H1 (cell line): Measurements from ENCODE around the gene CANT1. TPM values are rescaled to one million over a fixed set of nuclear protein-coding genes. Genes with fewer than 3 reads are reported as not detected.

Experiments used
- CTCF ChIA-PET: fragments of 300-600 bp; sonication (Branson Sonifier 250); formaldehyde crosslinking; loops from one replicate; lab custom pipeline; 2021; ENCODE audit not compliant: partially characterized antibody; lab: Charles Lee
- POLR2A ChIA-PET: fragments of 300-600 bp; sonication (Branson Sonifier 250); formaldehyde crosslinking; loops from one replicate; lab custom pipeline; 2021; ENCODE audit warnings: inconsistent platforms; ENCODE audit not compliant: partially characterized antibody; lab: Charles Lee
- DNase-seq, 2 experiments: peaks; one replicate each; pipeline versions ENCODE4 v3.0.0 to v3.0.0-alpha.2; 2010 to 2022; ENCODE audit warnings: low spot score in 2 of 2, low read depth in 1 of 2, mixed read lengths in 1 of 2
- FAIRE-seq: peaks from 2 replicates; lab custom pipeline; 2011; peaks lifted over from hg19 to GRCh38; lab: Jason Lieb, UNC
- H2AFZ ChIP-seq: 2 replicates; pipeline ENCODE4 v1.8.1; 2012; ENCODE audit warnings: low read length, inconsistent platforms
- H2AK5ac ChIP-seq: 2 replicates; pipeline ENCODE4 v1.6.1; 2013; ENCODE audit warnings: low read depth, low read length
- H2BK120ac ChIP-seq: replicated peaks from 2 replicates; pipeline ENCODE3; 2013; ENCODE audit warnings: low read depth, low read length, inconsistent platforms
- H2BK12ac ChIP-seq: 2 replicates; pipeline ENCODE4 v1.6.1; 2013; ENCODE audit warnings: low read depth, low read length
- H2BK15ac ChIP-seq: 2 replicates; pipeline ENCODE4 v1.6.1; 2013; ENCODE audit warnings: low read length
- H2BK20ac ChIP-seq: 2 replicates; pipeline ENCODE4 v1.6.1; 2013; ENCODE audit warnings: low read length
- H2BK5ac ChIP-seq: 2 replicates; pipeline ENCODE4 v1.6.1; 2013; ENCODE audit warnings: low read depth, low read length
- H3K14ac ChIP-seq: 2 replicates; pipeline ENCODE4 v1.6.1; 2013; ENCODE audit warnings: inconsistent platforms; ENCODE audit not compliant: insufficient read length
- H3K18ac ChIP-seq: 2 replicates; pipeline ENCODE4 v1.6.1; 2013; ENCODE audit warnings: low read length; ENCODE audit errors: extremely low read depth
- H3K23ac ChIP-seq: 2 replicates; pipeline ENCODE4 v1.6.1; 2013; ENCODE audit warnings: inconsistent platforms; ENCODE audit not compliant: insufficient read length
- H3K23me2 ChIP-seq: 2 replicates; pipeline ENCODE4 v1.6.1; 2013; ENCODE audit warnings: low read depth, low read length
- H3K27ac ChIP-seq: 2 replicates; pipeline ENCODE4 v1.6.1; 2011; ENCODE audit warnings: low read depth, low read length, inconsistent platforms
- H3K27me3 ChIP-seq, 4 experiments: replicated peaks in 1 of 4; 1 replicate in 1 of 4; 2 replicates in 3 of 4; pipeline versions ENCODE4 v1.6.1 to v1.8.1; 2011 to 2013; ENCODE audit warnings: low read length in 3 of 4, mild to moderate bottlenecking in 3 of 4, inconsistent platforms in 2 of 4, mixed read lengths in 2 of 4, moderate library complexity in 1 of 4; ENCODE audit not compliant: control insufficient read depth in 3 of 4, insufficient read depth in 3 of 4; ENCODE audit errors: extremely low read depth in 1 of 4
- H3K36me3 ChIP-seq, 4 experiments: 2 replicates each; pipeline versions ENCODE4 v1.6.1 to v1.8.1; 2011 to 2013; ENCODE audit warnings: mild to moderate bottlenecking in 4 of 4, low read length in 3 of 4, moderate library complexity in 2 of 4, control low read depth in 1 of 4, inconsistent platforms in 1 of 4; ENCODE audit not compliant: insufficient read depth in 4 of 4, control insufficient read depth in 2 of 4
- H3K4ac ChIP-seq: replicated peaks from 2 replicates; pipeline ENCODE3; 2013; ENCODE audit warnings: low read length, low read depth, mixed read lengths, inconsistent platforms; ENCODE audit not compliant: insufficient read length
- H3K4me1 ChIP-seq, 4 experiments: replicated peaks in 1 of 4; 1 replicate in 1 of 4; 2 replicates in 3 of 4; pipeline versions ENCODE4 v1.6.1 to v1.8.1; 2011 to 2013; ENCODE audit warnings: low read length in 3 of 4, inconsistent platforms in 2 of 4, mixed read lengths in 1 of 4; ENCODE audit not compliant: insufficient read depth in 4 of 4, control insufficient read depth in 3 of 4
- H3K4me2 ChIP-seq, 2 experiments: 2 replicates each; pipeline versions ENCODE4 v1.6.1 to v1.8.1; 2011 to 2013; ENCODE audit warnings: low read depth in 2 of 2, low read length in 2 of 2, control low read depth in 1 of 2, inconsistent platforms in 1 of 2, mild to moderate bottlenecking in 1 of 2; ENCODE audit not compliant: insufficient read depth in 1 of 2
- H3K4me3 ChIP-seq, 4 experiments: fragments of 200-600, 300-600 bp in 1 of 4; sonication (generic), shearing (Covaris generic), sonication (Bioruptor Twin) in 1 of 4; 2 replicates each; pipeline versions ENCODE4 v1.5.1 to v1.8.1; 2011 to 2016; ENCODE audit warnings: low read length in 4 of 4, low read depth in 3 of 4, control low read depth in 2 of 4, inconsistent platforms in 2 of 4, mild to moderate bottlenecking in 2 of 4, mixed read lengths in 1 of 4, moderate library complexity in 1 of 4; ENCODE audit not compliant: insufficient read depth in 2 of 4; ENCODE audit errors: extremely low read depth in 1 of 4
- H3K56ac ChIP-seq: replicated peaks from 2 replicates; pipeline ENCODE3; 2013; ENCODE audit warnings: low read depth, mild to moderate bottlenecking, mixed read lengths, low read length, inconsistent platforms; ENCODE audit not compliant: insufficient read length
- H3K79me1 ChIP-seq: 2 replicates; pipeline ENCODE4 v1.6.1; 2013; ENCODE audit warnings: low read depth, low read length, control low read depth
- H3K79me2 ChIP-seq, 2 experiments: 2 replicates each; pipeline versions ENCODE4 v1.6.1 to v1.8.1; 2012 to 2013; ENCODE audit warnings: low read length in 2 of 2, mild to moderate bottlenecking in 2 of 2, inconsistent platforms in 1 of 2; ENCODE audit not compliant: insufficient read depth in 2 of 2, control insufficient read depth in 1 of 2
- H3K9ac ChIP-seq, 4 experiments: replicated peaks in 1 of 4; 1 replicate in 1 of 4; 2 replicates in 3 of 4; pipeline versions ENCODE4 v1.6.1 to v1.8.1; 2011 to 2013; ENCODE audit warnings: low read depth in 3 of 4, low read length in 3 of 4, control low read depth in 2 of 4, mild to moderate bottlenecking in 2 of 4, moderate library complexity in 2 of 4, inconsistent platforms in 1 of 4; ENCODE audit errors: extremely low read depth in 1 of 4
- H3K9me3 ChIP-seq, 2 experiments: 2 replicates each; pipeline versions ENCODE4 v1.6.1 to v1.8.1; 2012 to 2013; ENCODE audit warnings: mild to moderate bottlenecking in 2 of 2, moderate library complexity in 2 of 2, control low read depth in 1 of 2, inconsistent platforms in 1 of 2, low read depth in 1 of 2, low read length in 1 of 2, mixed read lengths in 1 of 2; ENCODE audit not compliant: insufficient read depth in 2 of 2
- H4K20me1 ChIP-seq, 2 experiments: replicated peaks in 1 of 2; 2 replicates each; pipeline versions ENCODE3 to v1.8.1; 2011 to 2013; ENCODE audit warnings: inconsistent platforms in 2 of 2, low read length in 2 of 2, mild to moderate bottlenecking in 1 of 2; ENCODE audit not compliant: insufficient read depth in 2 of 2, control insufficient read depth in 1 of 2
- H4K5ac ChIP-seq: 2 replicates; pipeline ENCODE4 v1.6.1; 2013; ENCODE audit warnings: low read length, low read depth, mixed read lengths, inconsistent platforms; ENCODE audit not compliant: insufficient read length
- H4K8ac ChIP-seq: 2 replicates; pipeline ENCODE4 v1.8.0; 2013; ENCODE audit warnings: mild to moderate bottlenecking, moderate library complexity, low read length, inconsistent platforms; ENCODE audit not compliant: insufficient read depth; ENCODE audit errors: extremely low read depth
- H4K91ac ChIP-seq: replicated peaks from 2 replicates; pipeline ENCODE3; 2013; ENCODE audit warnings: low read length, mixed read lengths, inconsistent platforms; ENCODE audit not compliant: insufficient read length
- ATF3 ChIP-seq: IDR thresholded peaks from 2 replicates; pipeline ENCODE4 v1.6.1; 2011; ENCODE audit warnings: low read depth, mild to moderate bottlenecking, low read length; ENCODE audit not compliant: insufficient read depth
- BACH1 ChIP-seq: IDR thresholded peaks from 2 replicates; pipeline ENCODE4 v1.6.1; 2012; ENCODE audit warnings: low read length, improper control_type of control experiment
- BCL11A ChIP-seq, 2 experiments: IDR thresholded peaks; one replicate each; pipeline ENCODE4 v1.6.1; 2011; ENCODE audit warnings: low read depth in 2 of 2, low read length in 2 of 2, mild to moderate bottlenecking in 2 of 2
- CEBPB ChIP-seq: IDR thresholded peaks from 2 replicates; pipeline ENCODE4 v1.6.1; 2012; ENCODE audit warnings: low read depth, low read length
- E2F6 ChIP-seq: IDR thresholded peaks from 2 replicates; pipeline ENCODE4 v1.6.1; 2012; ENCODE audit warnings: inconsistent platforms
- EGR1 ChIP-seq: IDR thresholded peaks from 2 replicates; pipeline ENCODE4 v1.6.1; 2011; ENCODE audit warnings: low read depth, low read length, borderline replicate concordance
- GABPA ChIP-seq: IDR thresholded peaks from 2 replicates; pipeline ENCODE4 v1.6.1; 2011; ENCODE audit warnings: mild to moderate bottlenecking, low read length, moderate library complexity, borderline replicate concordance; ENCODE audit not compliant: insufficient read depth
- GTF2F1 ChIP-seq: IDR thresholded peaks from 2 replicates; pipeline ENCODE4 v1.6.1; 2012; ENCODE audit warnings: low read depth, low read length, improper control_type of control experiment, borderline replicate concordance
- RAD21 ChIP-seq, 2 experiments: IDR thresholded peaks in 1 of 2; conservative IDR thresholded peaks in 1 of 2; 2 replicates each; pipeline ENCODE4 v1.6.1; 2011; ENCODE audit warnings: low read depth in 2 of 2, low read length in 2 of 2, improper control_type of control experiment in 1 of 2, inconsistent platforms in 1 of 2, mild to moderate bottlenecking in 1 of 2, moderate library complexity in 1 of 2
- SP2 ChIP-seq: IDR thresholded peaks from 2 replicates; pipeline ENCODE4 v1.6.1; 2012; ENCODE audit warnings: mild to moderate bottlenecking, low read length, inconsistent platforms
- SUZ12 ChIP-seq: fragments of 200-600 bp; sonication (generic); IDR thresholded peaks from 2 replicates; pipeline ENCODE4 v1.6.1; 2012; ENCODE audit warnings: mild to moderate bottlenecking, inconsistent platforms, low read length, moderate library complexity, mixed read lengths
- TBP ChIP-seq: IDR thresholded peaks from 2 replicates; pipeline ENCODE4 v1.6.1; 2011; ENCODE audit warnings: low read depth, low read length, improper control_type of control experiment
- WGBS, 2 experiments: shearing (Covaris generic) in 1 of 2; methylation state at CpG; one replicate each; pipeline versions ENCODE4 v1.1.6 to v1.1.7; 2013 to 2015; ENCODE audit warnings: low lambda C conversion rate in 2 of 2, mixed read lengths in 2 of 2, inconsistent platforms in 1 of 2, low coverage in 1 of 2, missing lambda C conversion rate in 1 of 2; ENCODE audit not compliant: insufficient replicate concordance in 2 of 2, insufficient coverage in 1 of 2, insufficient read length in 1 of 2; ENCODE audit errors: extremely low coverage in 1 of 2, missing lambda C conversion rate in 1 of 2; 5-methylcytosine and 5-hydroxymethylcytosine counted together
- polyA plus RNA-seq, 7 experiments: library from polyadenylated mRNA; depleted of rRNA in 3 of 7; stranded (reverse) in 5 of 7; unstranded in 2 of 7; fragments of >200 nt in 5 of 7; fragments of 200-250 nt in 2 of 7; gene quantifications; 1 replicate in 5 of 7; 2 replicates in 1 of 7; 4 replicates in 1 of 7; pipeline versions ENCODE4 v1.2.1 to v1.2.3, GENCODE V29; 2011 to 2013; ENCODE audit warnings: missing spikeins in 2 of 7, mixed read lengths in 2 of 7
- total RNA-seq: library from RNA; stranded (reverse); fragmentation: NEBNext Ultra II Directional; extraction: Animal tissue kit (Norgen Biotek cat#: 25700); gene quantifications from 2 replicates; pipeline ENCODE4 v1.2.1, GENCODE V29; 2021

Gene CANT1
- total and polyA plus RNA-seq, 2 of the 8 experiments (the other 6 are each of a cell fraction or from before 2014, with no cell fraction given): 23.0 to 32.6 TPM

- no peak overlapping the region for H3K9ac ChIP-seq
- TF ChIP-seq GTF2F1 (no peak), E2F6 (no peak), EGR1 (no peak), TBP (no peak), RAD21 (IDR thresholded peaks at IDR 0.05 in 1 of 2, conservative IDR thresholded peaks at IDR 0.05 in 1 of 2; ENCODE audit: low read depth in 2 of 2, low read length in 2 of 2) (no peak), SUZ12 (no peak), ATF3 (no peak), GABPA (no peak), CEBPB (no peak), SP2 (no peak), BCL11A (IDR thresholded peaks at IDR 0.05; ENCODE audit: low read depth in 2 of 2, low read length in 2 of 2) (no peak), BACH1 (no peak)
Observed at GRCh38 chr17:79014158-79014758, 4.7 kb upstream of the CANT1 start.

More at GRCh38 chr17:79014158-79014758, 4.7 kb upstream of the CANT1 start:
- no peak overlapping the region for H3K4me3 ChIP-seq
- H3K23ac ChIP-seq: no peak overlapping the region
- H4K20me1 ChIP-seq: no peaks in the 10 kb centered on the region
- H3K4ac ChIP-seq: no peak overlapping the region
- no peak overlapping the region for H2BK20ac ChIP-seq
- no peak overlapping the region for H2BK5ac ChIP-seq
- no peak overlapping the region for H4K8ac ChIP-seq
- no peak overlapping the region for H3K4me2 ChIP-seq
- H4K5ac ChIP-seq: no peak overlapping the region
- peaks cover 0 to 2% (median under 1%) of the 10 kb centered on the region in 4 experiments; a peak in 3 of 7 replicates for H3K27me3 ChIP-seq
- H3K56ac ChIP-seq: no peak overlapping the region
- DNase-seq: no peak
- no peak overlapping the region for H3K18ac ChIP-seq
- no peak overlapping the region for H2BK12ac ChIP-seq
- CTCF ChIA-PET: interaction anchor here (0.9 to 1.6 kb wide), 2 partner anchors 9 to 31 kb away, joined by 3 read pairs; no protein-coding TSS in a partner anchor
- H2BK120ac ChIP-seq: no peak overlapping the region
- POLR2A ChIA-PET: no interaction called here
- H3K23me2 ChIP-seq: peaks cover 3% of the 10 kb centered on the region; the same call in 1 of the 2 replicates
- 91% methylated on average over 2 of the region's 2 CpGs; no CpG with 5 or more reads in 1 of the 2 experiments for WGBS, 2 experiments
- H3K9me3 ChIP-seq: peaks cover 28 to 31% of the 10 kb centered on the region in 2 experiments
- H3K79me2 ChIP-seq: no peaks in the 10 kb centered on the region
- peaks cover 0 to 5% (median 4%) of the 10 kb centered on the region in 4 experiments; a peak in 5 of 7 replicates for H3K4me1 ChIP-seq
- no peak for FAIRE-seq
- H3K27ac ChIP-seq: no peak overlapping the region
- H3K36me3 ChIP-seq: no peaks in the 10 kb centered on the region
- H3K14ac ChIP-seq: no peak overlapping the region
- no peaks in the 10 kb centered on the region for H3K79me1 ChIP-seq
- H2BK15ac ChIP-seq: no peak overlapping the region
- H4K91ac ChIP-seq: no peak overlapping the region
- no peak overlapping the region for H2AFZ ChIP-seq
- no peak overlapping the region for H2AK5ac ChIP-seq
